AG04450 (cell line): ENCODE data around the gene ARHGAP20. TPM values are rescaled to one million over a fixed set of nuclear protein-coding genes. Genes with fewer than 3 reads are reported as not detected.

ENCODE experiments used
- CTCF ChIA-PET: fragments of 300-600, 350-600 bp; formaldehyde crosslinking; extraction: SDS; loops from one replicate; lab custom pipeline; 2022; ENCODE audit warnings: antibody characterized with exemption, inconsistent platforms; lab: Charles Lee
- POLR2A ChIA-PET: fragments of 350-600 bp; formaldehyde crosslinking; extraction: SDS; loops from one replicate; lab custom pipeline; 2021; ENCODE audit warnings: antibody characterized with exemption, inconsistent platforms; lab: Yijun Ruan, JAX
- DNase-seq: peaks from one replicate; pipeline ENCODE4 v3.0.0-alpha.2; 2011; ENCODE audit warnings: low read depth, low spot score
- H3K27ac ChIP-seq: one replicate; pipeline ENCODE4 v1.5.1; 2012; ENCODE audit warnings: low read depth, low read length, control low read depth
- H3K27me3 ChIP-seq: one replicate; pipeline ENCODE4 v1.6.0; 2012; ENCODE audit warnings: low read length; ENCODE audit not compliant: control insufficient read depth, insufficient read depth
- H3K4me3 ChIP-seq: 2 replicates; pipeline ENCODE4 v1.5.1; 2011; ENCODE audit warnings: mild to moderate bottlenecking, low read depth, low read length, control low read depth
- H3K9me3 ChIP-seq: 2 replicates; pipeline ENCODE4 v1.5.1; 2012; ENCODE audit warnings: low read length; ENCODE audit not compliant: control insufficient read depth, insufficient read depth
- CTCF ChIP-seq: IDR thresholded peaks from 2 replicates; pipeline ENCODE4 v1.5.1; 2011; ENCODE audit warnings: low read depth, low read length, control low read depth, inconsistent platforms
- polyA plus RNA-seq: library from polyadenylated mRNA; depleted of rRNA; stranded (reverse); fragments of >200 nt; gene quantifications from 2 replicates; pipeline ENCODE4 v1.2.3, GENCODE V29; 2011

The ARHGAP20 gene
- polyA plus RNA-seq, 1 experiment, result 4.0 TPM

- H3K27ac ChIP-seq, result no peak overlapping the region
- no peak for TF ChIP-seq CTCF
- H3K27me3 ChIP-seq, result no peaks in the 10 kb centered on the region
- no peak for DNase-seq
- H3K9me3 ChIP-seq, result no peaks in the 10 kb centered on the region
- CTCF ChIA-PET, result interaction anchor here (0.6 to 1.5 kb wide), 2 partner anchors 16 to 456 kb away, joined by 4 to 5 read pairs; no protein-coding TSS in a partner anchor
- no peak overlapping the region for H3K4me3 ChIP-seq
- POLR2A ChIA-PET, result no interaction called here
Measured at GRCh38 chr11:110757962-110758755, 45.9 kb upstream of the ARHGAP20 start.

- no peak for DNase-seq
- ChIA-PET CTCF (no interaction called here), POLR2A (no interaction called here)
- no peaks in the 10 kb centered on the region for H3K9me3 ChIP-seq
- H3K4me3 ChIP-seq, result no peak overlapping the region
- no peaks in the 10 kb centered on the region for H3K27me3 ChIP-seq
- H3K27ac ChIP-seq, result no peak overlapping the region
- TF ChIP-seq CTCF, result no peak
Measured at GRCh38 chr11:110757066-110757465, 44.8 kb upstream of the ARHGAP20 start.

DNA sequence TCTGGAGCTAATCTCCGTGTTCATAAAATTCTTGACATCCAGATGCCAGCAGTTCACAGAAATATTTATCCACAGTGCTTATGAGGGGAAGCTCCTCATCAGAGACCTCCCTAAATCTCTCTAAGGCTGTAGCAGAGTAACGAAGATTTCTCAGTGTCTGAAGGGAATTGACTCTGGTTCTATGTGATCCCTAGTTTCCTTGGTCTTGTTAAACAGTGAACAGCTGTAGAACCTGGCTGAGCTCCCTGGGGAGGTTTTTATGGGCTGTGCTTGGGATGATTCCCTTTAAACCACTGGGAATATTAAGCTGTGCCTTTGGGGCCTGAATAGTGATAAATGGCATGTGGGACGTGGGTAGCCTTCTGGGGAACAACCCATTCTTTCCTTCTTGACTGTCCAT is 43.7 kb upstream of the ARHGAP20 start:
- Histone ChIP-seq H3K9me3 (no peaks in the 10 kb centered on the region), H3K27me3 (no peaks in the 10 kb centered on the region), H3K27ac (no peak overlapping the region), H3K4me3 (no peak overlapping the region)
- POLR2A ChIA-PET, result no interaction called here
- no peak for DNase-seq
- CTCF ChIA-PET, result no interaction called here
- TF ChIP-seq CTCF, result no peak

DNA sequence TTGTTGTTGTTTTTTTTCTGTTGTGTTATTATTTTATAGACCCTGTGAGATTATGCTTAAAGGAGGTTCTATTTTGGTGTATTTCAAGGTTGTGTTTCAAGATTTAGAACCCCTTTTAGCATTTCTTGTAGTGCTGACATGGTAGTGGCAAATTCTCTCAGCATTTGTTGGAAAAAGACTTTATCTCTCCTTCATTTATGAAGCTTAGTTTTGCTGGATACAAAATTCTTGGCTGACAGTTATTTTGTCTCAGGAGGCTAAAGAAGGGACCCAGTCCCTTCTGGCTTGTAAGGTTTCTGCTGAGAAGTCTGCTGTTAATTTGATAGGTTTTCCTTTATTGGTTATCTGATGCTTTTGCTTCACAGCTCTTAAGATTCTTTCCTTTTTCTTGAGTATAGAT is 40.7 kb upstream of the ARHGAP20 start:
- ChIA-PET CTCF (no interaction called here), POLR2A (interaction anchor here (0.7 kb wide), 1 partner anchor 35 kb away, joined by 3 read pairs; no protein-coding TSS in a partner anchor)
- no peaks in the 10 kb centered on the region for H3K27me3 ChIP-seq
- TF ChIP-seq CTCF, result no peak
- no peak overlapping the region for H3K27ac ChIP-seq
- no peaks in the 10 kb centered on the region for H3K9me3 ChIP-seq
- no peak overlapping the region for H3K4me3 ChIP-seq
- no peak for DNase-seq

DNA sequence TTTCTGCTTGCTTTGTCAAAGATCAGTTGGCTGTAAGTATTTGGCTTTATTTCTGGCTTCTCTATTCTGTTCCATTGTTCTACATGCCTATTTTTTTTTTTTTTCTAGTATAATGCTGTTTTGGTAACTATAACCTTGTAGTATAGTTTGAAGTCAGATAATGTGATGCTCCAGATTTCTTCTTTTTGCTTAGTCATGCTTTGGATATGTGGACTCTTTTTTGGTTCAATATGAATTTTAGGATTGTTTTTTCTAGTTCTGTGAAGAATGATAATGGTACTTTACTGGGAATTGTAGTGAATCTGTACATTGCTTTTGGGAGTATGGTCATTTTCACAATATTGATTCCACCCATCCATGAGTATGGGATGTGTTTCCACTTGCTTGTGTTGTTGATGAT is 37.9 kb upstream of the ARHGAP20 start:
- POLR2A ChIA-PET, result no interaction called here
- H3K27me3 ChIP-seq, result no peaks in the 10 kb centered on the region

More for the DNA sequence above, 37.9 kb upstream of the ARHGAP20 start:
- CTCF ChIA-PET, result no interaction called here
- Histone ChIP-seq H3K27ac (no peak overlapping the region), H3K9me3 (no peaks in the 10 kb centered on the region), H3K4me3 (no peak overlapping the region)
- no peak for DNase-seq
- TF ChIP-seq CTCF, result no peak
